IPS-18c (cell line): ENCODE measurements around the gene FEM1A.
"Not testable (repeated sequence)": the region's sequence is repeated elsewhere in the genome, so short reads cannot be mapped to it uniquely, and the experiment has no call there.

Source experiments
- H3K4me3 ChIP-seq: 2 replicates; pipeline ENCODE4 v1.7.0; 2013; ENCODE audit warnings: low read depth, mild to moderate bottlenecking, low read length, moderate library complexity; ENCODE audit not compliant: insufficient read depth
- H3K9me3 ChIP-seq: one replicate; pipeline ENCODE4 v1.6.1; 2013; ENCODE audit warnings: mild to moderate bottlenecking, low read length, moderate library complexity; ENCODE audit not compliant: control insufficient read depth, insufficient read depth

Gene FEM1A

GRCh38 chr19:4764393-4764660 is 27.2 kb upstream of the FEM1A start:
- no peaks in the 10 kb centered on the region for H3K9me3 ChIP-seq
- H3K4me3 ChIP-seq, result no peak overlapping the region

GRCh38 chr19:4768934-4769777 is 22.4 kb upstream of the FEM1A start:
- Histone ChIP-seq H3K9me3 (no peaks in the 10 kb centered on the region), H3K4me3 (peak overlapping the region; percentile 12; the same call in 1 of the 2 replicates)

- Histone ChIP-seq H3K9me3 (no peaks in the 10 kb centered on the region), H3K4me3 (no peak overlapping the region)
These were observed 19.0 kb upstream of the FEM1A start for GRCh38 chr19:4772566-4772965.

DNA sequence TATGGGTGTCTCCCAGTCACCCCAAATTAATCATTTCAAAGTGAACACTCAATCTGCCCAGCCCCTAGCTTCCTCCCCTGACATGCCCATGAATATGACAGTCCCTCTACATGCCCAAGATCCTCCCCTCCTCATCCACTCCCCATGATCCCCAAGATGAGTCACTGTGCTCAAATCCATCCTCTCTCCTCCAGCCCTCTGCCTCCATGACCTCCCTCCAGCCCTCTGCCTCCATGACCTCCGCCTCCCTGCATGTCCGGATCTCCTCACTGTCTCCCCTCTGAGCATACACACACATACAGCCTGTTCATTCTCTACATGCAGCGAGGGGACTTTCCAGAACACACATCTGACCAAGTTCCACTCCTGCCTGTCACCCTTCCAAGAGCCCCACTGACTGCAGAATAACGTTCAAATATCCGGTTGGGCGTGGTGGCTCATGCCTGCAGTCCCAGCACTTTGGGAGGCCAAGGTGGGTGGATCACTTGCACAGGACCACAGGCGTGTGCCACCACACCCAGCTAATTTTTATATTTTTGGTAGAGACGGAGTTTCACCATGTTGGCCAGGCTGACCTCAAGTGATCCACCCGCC is 18.4 kb upstream of the FEM1A start:
- H3K4me3 ChIP-seq, result no peak overlapping the region
- no peaks in the 10 kb centered on the region for H3K9me3 ChIP-seq

- Histone ChIP-seq H3K4me3 (no peak overlapping the region), H3K9me3 (no peaks in the 10 kb centered on the region)
These were observed 17.4 kb upstream of the FEM1A start for GRCh38 chr19:4774136-4774535.

GRCh38 chr19:4775627-4776152 is 15.8 kb upstream of the FEM1A start:
- no peaks in the 10 kb centered on the region for H3K9me3 ChIP-seq
- H3K4me3 ChIP-seq, result no peak overlapping the region

- Histone ChIP-seq H3K9me3 (no peaks in the 10 kb centered on the region), H3K4me3 (no peak overlapping the region)
These were observed 14.9 kb upstream of the FEM1A start for GRCh38 chr19:4776436-4777211.

DNA sequence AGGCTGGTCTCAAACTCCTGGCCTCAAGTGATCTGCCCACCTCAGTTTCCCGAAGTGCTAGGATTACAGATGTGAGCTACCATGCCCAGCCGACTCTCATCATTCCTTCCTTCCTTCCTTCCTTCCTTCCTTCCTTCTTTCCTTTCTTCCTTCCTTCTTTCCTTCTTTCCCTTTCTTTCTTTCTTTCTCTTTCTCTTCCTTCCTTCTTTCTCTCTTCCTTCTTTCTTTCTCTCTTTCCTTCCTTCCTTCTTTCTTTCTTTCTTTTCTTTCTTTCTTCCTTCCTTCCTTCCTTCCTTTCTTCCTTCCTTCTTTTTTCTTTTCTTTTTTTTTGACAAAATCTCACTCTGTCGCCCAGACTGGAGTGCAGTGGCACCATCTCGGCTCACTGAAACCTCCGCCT is 13.4 kb upstream of the FEM1A start:
- not testable (repeated sequence) for H3K4me3 ChIP-seq, H3K9me3 ChIP-seq

DNA sequence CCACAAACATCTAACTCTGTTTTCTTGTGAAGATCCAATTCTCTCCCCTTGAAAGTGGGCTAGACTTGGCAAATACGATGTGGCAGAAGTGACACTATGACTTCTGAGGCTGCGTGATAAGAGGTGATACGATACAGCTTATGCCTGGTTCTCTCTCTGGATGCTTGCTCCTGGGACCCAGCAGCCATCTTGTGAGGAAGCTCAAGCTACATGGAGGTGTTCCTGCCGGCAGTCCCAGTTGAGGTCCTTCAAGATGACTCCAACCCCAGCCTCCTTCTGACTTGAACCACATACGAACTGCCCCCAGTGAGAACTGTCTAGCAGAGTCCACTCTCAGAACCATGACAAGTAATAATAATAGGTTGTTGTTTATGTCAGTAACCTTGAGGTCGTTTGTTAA is 10.7 kb upstream of the FEM1A start:
- no peaks in the 10 kb centered on the region for H3K9me3 ChIP-seq
- no peak overlapping the region for H3K4me3 ChIP-seq

GRCh38 chr19:4781801-4782200 is 9.7 kb upstream of the FEM1A start:
- Histone ChIP-seq H3K4me3 (no peak overlapping the region), H3K9me3 (no peaks in the 10 kb centered on the region)

- not testable (repeated sequence) for H3K4me3 ChIP-seq
These were observed 5.0 kb upstream of the FEM1A start for GRCh38 chr19:4786412-4787016.

DNA sequence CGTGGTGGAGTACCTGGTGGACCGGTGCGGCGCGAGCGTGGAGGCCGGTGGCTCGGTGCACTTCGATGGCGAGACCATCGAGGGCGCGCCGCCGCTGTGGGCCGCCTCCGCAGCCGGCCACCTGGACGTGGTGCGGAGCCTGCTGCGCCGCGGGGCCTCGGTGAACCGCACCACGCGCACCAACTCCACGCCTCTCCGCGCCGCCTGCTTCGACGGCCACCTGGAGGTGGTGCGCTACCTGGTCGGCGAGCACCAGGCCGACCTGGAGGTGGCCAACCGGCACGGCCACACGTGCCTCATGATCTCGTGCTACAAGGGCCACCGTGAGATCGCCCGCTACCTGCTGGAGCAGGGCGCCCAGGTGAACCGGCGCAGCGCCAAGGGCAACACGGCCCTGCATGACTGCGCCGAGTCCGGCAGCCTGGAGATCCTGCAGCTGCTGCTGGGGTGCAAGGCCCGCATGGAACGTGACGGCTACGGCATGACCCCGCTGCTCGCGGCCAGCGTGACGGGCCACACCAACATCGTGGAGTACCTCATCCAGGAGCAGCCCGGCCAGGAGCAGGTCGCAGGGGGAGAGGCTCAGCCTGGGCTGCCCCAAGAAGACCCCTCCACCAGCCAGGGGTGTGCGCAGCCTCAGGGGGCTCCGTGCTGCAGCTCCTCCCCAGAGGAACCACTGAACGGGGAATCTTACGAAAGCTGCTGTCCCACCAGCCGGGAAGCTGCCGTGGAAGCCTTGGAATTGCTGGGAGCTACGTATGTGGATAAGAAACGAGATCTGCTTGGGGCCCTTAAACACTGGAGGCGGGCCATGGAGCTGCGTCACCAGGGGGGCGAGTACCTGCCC is 708 bp downstream of the FEM1A start:
- peak overlapping the region; percentile 94 for H3K4me3 ChIP-seq
- H3K9me3 ChIP-seq, result not testable (repeated sequence)

More at GRCh38 chr19:4786412-4787016, 5.0 kb upstream of the FEM1A start:
- not testable (repeated sequence) for H3K9me3 ChIP-seq

- not testable (repeated sequence) for H3K9me3 ChIP-seq
- peak overlapping the region; percentile 94 for H3K4me3 ChIP-seq
These were observed 1.3 kb downstream of the FEM1A start for GRCh38 chr19:4792866-4793195.

DNA sequence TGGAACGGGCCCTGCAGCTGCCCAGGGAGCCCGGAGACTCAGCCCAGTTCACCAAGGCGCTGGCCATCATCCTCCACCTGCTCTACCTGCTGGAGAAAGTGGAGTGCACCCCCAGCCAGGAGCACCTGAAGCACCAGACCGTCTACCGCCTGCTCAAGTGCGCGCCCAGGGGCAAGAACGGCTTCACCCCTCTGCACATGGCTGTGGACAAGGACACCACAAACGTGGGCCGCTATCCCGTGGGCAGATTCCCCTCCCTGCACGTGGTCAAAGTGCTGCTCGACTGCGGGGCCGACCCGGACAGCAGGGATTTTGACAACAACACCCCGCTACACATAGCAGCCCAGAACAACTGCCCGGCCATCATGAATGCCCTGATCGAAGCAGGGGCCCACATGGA is 1.7 kb downstream of the FEM1A start:
- H3K4me3 ChIP-seq, result not testable (repeated sequence)

DNA sequence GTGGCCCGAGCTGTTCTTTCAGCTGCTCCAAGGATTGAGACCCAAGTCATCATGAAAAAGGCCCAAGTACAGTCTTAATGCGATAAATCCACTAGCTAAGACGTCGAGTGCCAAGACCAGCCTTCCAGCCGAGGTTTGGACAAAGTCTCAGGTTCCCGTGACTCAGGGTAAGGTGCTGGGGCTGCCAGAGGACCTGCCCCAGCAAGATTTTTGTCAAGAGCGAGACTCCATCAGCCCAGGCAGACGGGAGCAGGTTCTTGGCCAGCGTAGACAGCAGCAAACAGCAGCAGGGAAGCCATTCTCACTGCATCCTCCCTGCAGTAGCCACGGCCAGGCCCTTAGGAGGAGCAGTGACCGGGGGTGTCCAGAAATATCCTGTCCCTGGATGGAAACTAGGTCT is 3.4 kb downstream of the FEM1A start:
- H3K9me3 ChIP-seq, result peaks cover 3% of the 10 kb centered on the region
- no peak overlapping the region for H3K4me3 ChIP-seq

More for the DNA sequence above, 1.7 kb downstream of the FEM1A start:
- H3K9me3 ChIP-seq, result not testable (repeated sequence)

GRCh38 chr19:4795400-4795799 is 3.9 kb downstream of the FEM1A start:
- no peak overlapping the region for H3K4me3 ChIP-seq
- H3K9me3 ChIP-seq, result peaks cover 3% of the 10 kb centered on the region

GRCh38 chr19:4800591-4801081 is 9.1 kb downstream of the FEM1A start:
- no peak overlapping the region for H3K4me3 ChIP-seq
- peaks cover 3% of the 10 kb centered on the region for H3K9me3 ChIP-seq
